Liver (tissue), 9 donors: ENCODE data around the gene CUL3. TPM values are rescaled to one million over a fixed set of nuclear protein-coding genes. Genes with fewer than 3 reads are reported as not detected.

Experiments
- DNase-seq: peaks from one replicate; pipeline ENCODE4 v3.0.0-alpha.2; 2017; ENCODE audit warnings: low spot score
- H3K27ac ChIP-seq, 2 donors: one replicate each; pipeline ENCODE4 v1.7.0; 2013; ENCODE audit warnings: inconsistent platforms in 2 of 2, low read length in 2 of 2, control low read depth in 1 of 2, low read depth in 1 of 2, mild to moderate bottlenecking in 1 of 2
- H3K27me3 ChIP-seq, 4 donors: one replicate each; pipeline versions ENCODE4 v1.6.1 to v1.7.0; 2013; ENCODE audit warnings: low read length in 3 of 4, inconsistent platforms in 1 of 4, mild to moderate bottlenecking in 1 of 4, moderate library complexity in 1 of 4; ENCODE audit not compliant: control insufficient read depth in 4 of 4, insufficient read depth in 4 of 4
- H3K36me3 ChIP-seq, 4 donors: one replicate each; pipeline versions ENCODE4 v1.6.1 to v1.7.0; 2013; ENCODE audit warnings: low read length in 3 of 4, mild to moderate bottlenecking in 3 of 4, low read depth in 1 of 4, moderate library complexity in 1 of 4; ENCODE audit not compliant: control insufficient read depth in 4 of 4, insufficient read depth in 3 of 4
- H3K4me1 ChIP-seq, 4 donors: one replicate each; pipeline versions ENCODE4 v1.6.1 to v1.7.0; 2013; ENCODE audit warnings: low read length in 3 of 4, mild to moderate bottlenecking in 3 of 4, moderate library complexity in 1 of 4; ENCODE audit not compliant: control insufficient read depth in 4 of 4, insufficient read depth in 4 of 4
- H3K4me3 ChIP-seq, 3 donors: one replicate each; pipeline versions ENCODE4 v1.6.1 to v1.7.0; 2013; ENCODE audit warnings: low read length in 3 of 3, control low read depth in 1 of 3, low read depth in 1 of 3, mild to moderate bottlenecking in 1 of 3
- H3K9ac ChIP-seq, 2 donors: one replicate each; pipeline ENCODE4 v1.7.0; 2013; ENCODE audit warnings: low read length in 2 of 2, mild to moderate bottlenecking in 2 of 2, moderate library complexity in 2 of 2, control low read depth in 1 of 2, low read depth in 1 of 2
- H3K9me3 ChIP-seq, 4 donors: one replicate each; pipeline versions ENCODE4 v1.6.1 to v1.7.0; 2013; ENCODE audit warnings: low read length in 3 of 4; ENCODE audit not compliant: control insufficient read depth in 4 of 4
- EGR1 ChIP-seq, 2 donors: IDR thresholded peaks; 2 replicates each; pipeline ENCODE4 v1.6.1; 2016 to 2018; ENCODE audit warnings: antibody characterized with exemption in 2 of 2, low read depth in 2 of 2
- FOXA1 ChIP-seq: IDR thresholded peaks from 2 replicates; pipeline ENCODE4 v1.6.1; 2016; ENCODE audit warnings: antibody characterized with exemption
- FOXA2 ChIP-seq: IDR thresholded peaks from 2 replicates; pipeline ENCODE4 v1.6.1; 2016; ENCODE audit warnings: antibody characterized with exemption
- GABPA ChIP-seq, 2 donors: IDR thresholded peaks in 1 of 2; conservative IDR thresholded peaks in 1 of 2; 2 replicates each; pipeline ENCODE4 v1.6.1; 2016; ENCODE audit warnings: antibody characterized with exemption in 2 of 2, mild to moderate bottlenecking in 1 of 2, moderate library complexity in 1 of 2
- HNF4A ChIP-seq, 2 donors: conservative IDR thresholded peaks; 2 replicates each; pipeline ENCODE4 v1.6.1; 2016; ENCODE audit warnings: antibody characterized with exemption in 2 of 2, mild to moderate bottlenecking in 2 of 2
- HNF4G ChIP-seq: IDR thresholded peaks from 2 replicates; pipeline ENCODE4 v1.6.1; 2016; ENCODE audit warnings: antibody characterized with exemption
- JUND ChIP-seq, 2 donors: IDR thresholded peaks; 2 replicates each; pipeline ENCODE4 v1.6.1; 2016; ENCODE audit warnings: antibody characterized with exemption in 2 of 2
- NR2F2 ChIP-seq: IDR thresholded peaks from 2 replicates; pipeline ENCODE4 v1.6.1; 2016; ENCODE audit warnings: antibody characterized with exemption
- RAD21 ChIP-seq, 2 donors: IDR thresholded peaks; 2 replicates each; pipeline ENCODE4 v1.6.1; 2016; ENCODE audit warnings: antibody characterized with exemption in 2 of 2, mild to moderate bottlenecking in 2 of 2
- RXRA ChIP-seq, 2 donors: IDR thresholded peaks; 2 replicates each; pipeline ENCODE4 v1.6.1; 2017 to 2018; ENCODE audit warnings: antibody characterized with exemption in 2 of 2, mild to moderate bottlenecking in 1 of 2
- SP1 ChIP-seq: IDR thresholded peaks from 2 replicates; pipeline ENCODE4 v1.6.1; 2018; ENCODE audit warnings: antibody characterized with exemption, mild to moderate bottlenecking
- TAF1 ChIP-seq: conservative IDR thresholded peaks from 2 replicates; pipeline ENCODE4 v1.6.1; 2016; ENCODE audit warnings: antibody characterized with exemption, mild to moderate bottlenecking
- YY1 ChIP-seq: IDR thresholded peaks from 2 replicates; pipeline ENCODE4 v1.6.1; 2016; ENCODE audit warnings: antibody characterized with exemption, mild to moderate bottlenecking
- ZBTB33 ChIP-seq: IDR thresholded peaks from 2 replicates; pipeline ENCODE4 v1.6.1; 2016; ENCODE audit warnings: antibody characterized with exemption
- WGBS: extraction: QIAGEN DNeasy Blood & Tissue Kit; methylation state at CpG from one replicate; pipeline ENCODE4 v1.1.7; 2013; 5-methylcytosine and 5-hydroxymethylcytosine counted together
- polyA plus RNA-seq, 2 donors: library from polyadenylated mRNA; stranded (reverse) in 1 of 2; unstranded in 1 of 2; fragments of 200-250 nt in 1 of 2; fragments of >200 nt in 1 of 2; fragmentation: Nextera tagmentation in 1 of 2; extraction: Ambion mirVana in 1 of 2; gene quantifications; one replicate each; pipeline versions ENCODE4 v1.2.1 to v1.2.3, GENCODE V29; 2013 to 2015
- total RNA-seq, 2 donors: library from RNA; depleted of rRNA; stranded (reverse); fragments of >200 nt; gene quantifications; one replicate each; pipeline ENCODE4 v1.2.3, GENCODE V29; 2014
- TF ChIP-seq, protein P1 (sequence below): fragments of 150-350 bp; IDR thresholded peaks from 2 replicates; pipeline ENCODE4 v1.5.1; 2017; ENCODE audit warnings: improper control_type of control experiment, low read depth, low read length; ENCODE audit not compliant: missing input control
- TF ChIP-seq, protein P2 (sequence below): IDR thresholded peaks from 2 replicates; pipeline ENCODE4 v1.6.1; 2016; ENCODE audit warnings: antibody characterized with exemption, mild to moderate bottlenecking
- TF ChIP-seq, protein P3 (sequence below): IDR thresholded peaks from 2 replicates; pipeline ENCODE4 v1.6.1; 2016; ENCODE audit warnings: antibody characterized with exemption
- donor health status: healthy.
- donor health status: healthy.
- donor health status: healthy.
- donor health status: healthy.
- donor health status: healthy.

CUL3 gene
- total and polyA plus RNA-seq, 4 donors, result 24.7 to 48.9 (median 33.1) TPM

- H3K36me3 ChIP-seq, result no peaks in the 10 kb centered on the region
- H3K27ac ChIP-seq, result no peak overlapping the region
- TF ChIP-seq EGR1 (IDR thresholded peaks at IDR 0.05; ENCODE audit: low read depth in 2 of 2) (no peak), RXRA (IDR thresholded peaks at IDR 0.05) (no peak), RAD21 (IDR thresholded peaks at IDR 0.05) (no peak), GABPA (IDR thresholded peaks at IDR 0.05 in 1 of 2, conservative IDR thresholded peaks at IDR 0.05 in 1 of 2) (no peak), FOXA2 (no peak), JUND (IDR thresholded peaks at IDR 0.05) (no peak), FOXA1 (no peak), TAF1 (no peak), HNF4G (no peak)
- TF ChIP-seq, protein P1, sequence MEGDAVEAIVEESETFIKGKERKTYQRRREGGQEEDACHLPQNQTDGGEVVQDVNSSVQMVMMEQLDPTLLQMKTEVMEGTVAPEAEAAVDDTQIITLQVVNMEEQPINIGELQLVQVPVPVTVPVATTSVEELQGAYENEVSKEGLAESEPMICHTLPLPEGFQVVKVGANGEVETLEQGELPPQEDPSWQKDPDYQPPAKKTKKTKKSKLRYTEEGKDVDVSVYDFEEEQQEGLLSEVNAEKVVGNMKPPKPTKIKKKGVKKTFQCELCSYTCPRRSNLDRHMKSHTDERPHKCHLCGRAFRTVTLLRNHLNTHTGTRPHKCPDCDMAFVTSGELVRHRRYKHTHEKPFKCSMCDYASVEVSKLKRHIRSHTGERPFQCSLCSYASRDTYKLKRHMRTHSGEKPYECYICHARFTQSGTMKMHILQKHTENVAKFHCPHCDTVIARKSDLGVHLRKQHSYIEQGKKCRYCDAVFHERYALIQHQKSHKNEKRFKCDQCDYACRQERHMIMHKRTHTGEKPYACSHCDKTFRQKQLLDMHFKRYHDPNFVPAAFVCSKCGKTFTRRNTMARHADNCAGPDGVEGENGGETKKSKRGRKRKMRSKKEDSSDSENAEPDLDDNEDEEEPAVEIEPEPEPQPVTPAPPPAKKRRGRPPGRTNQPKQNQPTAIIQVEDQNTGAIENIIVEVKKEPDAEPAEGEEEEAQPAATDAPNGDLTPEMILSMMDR, result no peak
- H3K4me1 ChIP-seq, result peaks cover 0 to 2% (median 0%) of the 10 kb centered on the region in 4 donors
- no peaks in the 10 kb centered on the region for H3K27me3 ChIP-seq
- H3K9ac ChIP-seq, result no peak overlapping the region
- H3K4me3 ChIP-seq, result no peak overlapping the region
- DNase-seq, result no peak
- no peaks in the 10 kb centered on the region for H3K9me3 ChIP-seq
- 83% methylated on average over 6 of the region's 6 CpGs for WGBS
These were observed 45.7 kb upstream of the CUL3 start for GRCh38 chr2:224630659-224631550.

DNA sequence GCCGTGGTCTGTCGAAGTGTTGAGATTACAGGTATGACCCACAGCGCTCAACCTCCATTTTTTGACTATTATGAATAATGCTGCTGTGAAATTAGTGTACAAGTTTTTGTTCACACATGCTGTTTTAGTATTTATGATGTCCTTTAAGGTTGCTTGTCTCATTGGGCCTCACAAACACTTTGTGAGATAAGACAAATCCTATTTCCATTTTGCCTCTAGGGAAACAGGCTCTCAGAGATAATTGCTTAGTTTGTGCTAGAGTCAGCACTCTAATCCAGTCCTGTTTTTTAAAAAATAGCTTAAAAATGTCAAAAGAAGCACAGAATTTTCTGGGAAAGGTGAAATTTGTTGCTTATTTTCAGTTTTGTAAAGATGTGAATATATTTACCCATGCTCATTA lies 43.3 kb upstream of the CUL3 start:
- peaks cover 0 to 2% (median 0%) of the 10 kb centered on the region in 4 donors for H3K4me1 ChIP-seq
- no peaks in the 10 kb centered on the region for H3K9me3 ChIP-seq
- 96% methylated on average over 3 of the region's 3 CpGs for WGBS
- H3K27ac ChIP-seq, result no peak overlapping the region
- no peak overlapping the region for H3K4me3 ChIP-seq
- H3K36me3 ChIP-seq, result no peaks in the 10 kb centered on the region
- DNase-seq, result no peak
- no peaks in the 10 kb centered on the region for H3K27me3 ChIP-seq
- TF ChIP-seq GABPA (IDR thresholded peaks at IDR 0.05 in 1 of 2, conservative IDR thresholded peaks at IDR 0.05 in 1 of 2) (no peak), JUND (IDR thresholded peaks at IDR 0.05) (no peak), ZBTB33 (no peak), FOXA2 (no peak), YY1 (no peak), RAD21 (IDR thresholded peaks at IDR 0.05) (no peak), TAF1 (no peak), NR2F2 (no peak), SP1 (no peak), FOXA1 (no peak), HNF4G (no peak), HNF4A (conservative IDR thresholded peaks at IDR 0.05) (no peak), EGR1 (IDR thresholded peaks at IDR 0.05; ENCODE audit: low read depth in 2 of 2) (no peak)
- TF ChIP-seq, protein P2, sequence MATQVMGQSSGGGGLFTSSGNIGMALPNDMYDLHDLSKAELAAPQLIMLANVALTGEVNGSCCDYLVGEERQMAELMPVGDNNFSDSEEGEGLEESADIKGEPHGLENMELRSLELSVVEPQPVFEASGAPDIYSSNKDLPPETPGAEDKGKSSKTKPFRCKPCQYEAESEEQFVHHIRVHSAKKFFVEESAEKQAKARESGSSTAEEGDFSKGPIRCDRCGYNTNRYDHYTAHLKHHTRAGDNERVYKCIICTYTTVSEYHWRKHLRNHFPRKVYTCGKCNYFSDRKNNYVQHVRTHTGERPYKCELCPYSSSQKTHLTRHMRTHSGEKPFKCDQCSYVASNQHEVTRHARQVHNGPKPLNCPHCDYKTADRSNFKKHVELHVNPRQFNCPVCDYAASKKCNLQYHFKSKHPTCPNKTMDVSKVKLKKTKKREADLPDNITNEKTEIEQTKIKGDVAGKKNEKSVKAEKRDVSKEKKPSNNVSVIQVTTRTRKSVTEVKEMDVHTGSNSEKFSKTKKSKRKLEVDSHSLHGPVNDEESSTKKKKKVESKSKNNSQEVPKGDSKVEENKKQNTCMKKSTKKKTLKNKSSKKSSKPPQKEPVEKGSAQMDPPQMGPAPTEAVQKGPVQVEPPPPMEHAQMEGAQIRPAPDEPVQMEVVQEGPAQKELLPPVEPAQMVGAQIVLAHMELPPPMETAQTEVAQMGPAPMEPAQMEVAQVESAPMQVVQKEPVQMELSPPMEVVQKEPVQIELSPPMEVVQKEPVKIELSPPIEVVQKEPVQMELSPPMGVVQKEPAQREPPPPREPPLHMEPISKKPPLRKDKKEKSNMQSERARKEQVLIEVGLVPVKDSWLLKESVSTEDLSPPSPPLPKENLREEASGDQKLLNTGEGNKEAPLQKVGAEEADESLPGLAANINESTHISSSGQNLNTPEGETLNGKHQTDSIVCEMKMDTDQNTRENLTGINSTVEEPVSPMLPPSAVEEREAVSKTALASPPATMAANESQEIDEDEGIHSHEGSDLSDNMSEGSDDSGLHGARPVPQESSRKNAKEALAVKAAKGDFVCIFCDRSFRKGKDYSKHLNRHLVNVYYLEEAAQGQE, result no peak
- TF ChIP-seq, protein P3, sequence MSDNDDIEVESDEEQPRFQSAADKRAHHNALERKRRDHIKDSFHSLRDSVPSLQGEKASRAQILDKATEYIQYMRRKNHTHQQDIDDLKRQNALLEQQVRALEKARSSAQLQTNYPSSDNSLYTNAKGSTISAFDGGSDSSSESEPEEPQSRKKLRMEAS, result no peak
- no peak overlapping the region for H3K9ac ChIP-seq
